HG03103 (cell line): ENCODE results near the gene PABPN1.

Experiments
- ATAC-seq: cut with Tn5 transposase; IDR thresholded peaks from one replicate; pipeline ENCODE4 v1.9.1; 2021; ENCODE audit warnings: low read depth; ENCODE audit not compliant: unreplicated experiment

PABPN1 gene

GRCh38 chr14:23355871-23356435 is 34.7 kb downstream of the PABPN1 start:
- no peak for ATAC-seq

DNA sequence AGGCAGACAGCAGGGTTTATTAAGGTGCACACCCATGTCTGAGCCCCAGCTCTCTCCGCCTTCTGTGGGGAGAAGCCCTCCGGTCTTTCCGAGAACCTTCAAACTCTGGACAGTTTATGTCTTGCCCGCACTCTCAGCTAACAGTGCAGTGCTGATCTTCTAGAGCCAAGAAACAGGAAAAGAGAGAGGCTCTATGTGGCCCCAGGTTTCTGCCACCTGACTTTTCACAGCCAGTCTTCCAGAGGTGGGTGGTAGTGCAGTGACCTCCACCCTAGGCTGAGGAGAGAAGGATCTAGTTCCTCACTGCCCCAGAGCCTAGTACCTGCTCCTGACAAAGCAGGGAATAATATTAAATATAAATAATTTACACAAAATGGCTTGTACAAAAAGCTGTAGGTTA is 35.4 kb downstream of the PABPN1 start:
- ATAC-seq = no peak

DNA sequence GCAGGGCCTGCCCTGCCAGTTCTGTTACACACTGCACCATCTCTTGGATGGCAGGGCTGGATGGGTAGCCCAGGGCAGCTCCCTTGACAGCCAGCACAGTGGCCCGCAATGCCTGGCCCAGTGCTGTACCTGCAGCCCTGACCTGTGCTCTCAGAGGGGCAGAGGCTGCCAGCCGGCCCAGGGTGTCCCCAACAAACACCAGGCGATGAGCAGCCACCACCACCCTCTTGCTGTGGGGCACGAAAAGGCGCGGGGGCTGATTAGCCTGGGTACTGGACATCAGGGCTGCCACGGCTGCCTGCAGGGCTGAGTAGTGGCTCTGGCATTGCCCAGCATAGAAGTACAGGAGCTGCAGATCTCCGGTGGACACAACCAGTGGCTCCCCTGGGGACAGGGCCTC is 36.0 kb downstream of the PABPN1 start:
- no peak for ATAC-seq

DNA sequence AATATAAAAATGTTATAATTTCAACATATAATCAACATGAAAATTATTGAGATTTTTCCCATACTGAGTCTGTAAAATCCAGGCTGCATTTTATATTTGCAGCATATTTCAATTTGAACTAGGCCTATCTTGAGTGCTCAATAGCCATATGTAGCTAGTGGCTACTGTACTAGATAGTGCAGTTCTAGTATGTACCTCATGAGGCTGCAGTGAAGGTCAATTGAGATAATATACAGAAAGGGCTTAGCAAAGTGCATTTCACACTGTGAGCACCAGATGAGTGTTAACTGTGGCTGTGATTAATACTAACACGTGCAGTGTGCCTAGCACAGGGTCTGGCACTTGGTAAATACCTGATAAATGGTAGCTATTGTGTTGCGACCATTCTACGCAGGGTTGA is 36.8 kb downstream of the PABPN1 start:
- no peak for ATAC-seq

DNA sequence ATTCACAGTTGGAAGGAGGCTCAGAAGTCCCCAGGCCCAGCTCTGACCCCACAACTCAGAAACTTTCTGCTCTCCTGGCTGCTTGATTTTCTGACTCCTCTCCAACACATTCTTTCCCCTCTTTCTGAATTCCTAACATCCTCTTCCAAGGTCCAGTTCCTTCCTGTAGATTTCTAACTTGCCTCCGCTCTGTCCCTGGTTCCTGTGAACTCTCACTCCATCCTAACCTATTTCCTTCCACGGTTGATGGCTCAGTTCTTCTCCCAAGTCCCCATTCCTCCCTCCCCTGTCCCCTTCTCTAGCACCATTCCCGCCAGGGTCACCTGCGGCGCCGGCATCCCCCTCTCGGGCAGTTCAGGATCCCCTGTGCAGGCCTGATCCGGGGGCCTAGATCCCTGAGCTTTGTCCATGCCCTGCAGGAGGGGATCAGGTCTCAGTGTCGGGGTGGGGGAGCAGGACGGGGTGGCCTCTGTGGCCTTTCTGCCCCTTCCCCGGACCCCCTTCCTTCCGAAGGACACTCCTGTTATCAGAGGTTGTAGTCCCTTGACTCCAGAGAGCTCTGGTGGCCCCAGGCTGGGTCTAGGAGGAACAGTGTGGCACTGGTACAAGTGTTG is 37.4 kb downstream of the PABPN1 start:
- ATAC-seq = no peak

DNA sequence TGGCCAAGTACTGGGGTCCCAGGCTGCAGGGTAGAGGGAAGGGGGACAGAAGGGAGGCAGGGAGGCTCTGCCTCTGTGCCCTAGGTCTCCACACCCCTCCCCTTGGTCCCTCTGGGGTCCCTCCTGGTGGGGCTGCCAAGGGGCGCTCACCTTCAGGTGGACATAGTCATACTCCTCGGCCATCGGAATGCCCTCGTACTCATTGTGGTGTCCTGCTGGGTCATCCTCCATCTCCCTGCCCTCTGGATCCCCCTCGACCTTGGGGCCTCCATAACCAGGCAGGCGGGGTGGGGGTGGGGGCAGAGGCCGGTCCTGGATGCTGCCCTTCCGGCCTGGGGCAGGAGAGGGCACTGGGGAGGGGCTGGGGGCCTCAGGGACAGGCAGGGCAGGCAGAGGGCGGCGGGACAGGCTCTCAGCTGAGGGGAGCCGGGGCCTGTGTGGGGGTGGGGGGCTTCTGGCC is 37.9 kb downstream of the PABPN1 start:
- no peak for ATAC-seq

DNA sequence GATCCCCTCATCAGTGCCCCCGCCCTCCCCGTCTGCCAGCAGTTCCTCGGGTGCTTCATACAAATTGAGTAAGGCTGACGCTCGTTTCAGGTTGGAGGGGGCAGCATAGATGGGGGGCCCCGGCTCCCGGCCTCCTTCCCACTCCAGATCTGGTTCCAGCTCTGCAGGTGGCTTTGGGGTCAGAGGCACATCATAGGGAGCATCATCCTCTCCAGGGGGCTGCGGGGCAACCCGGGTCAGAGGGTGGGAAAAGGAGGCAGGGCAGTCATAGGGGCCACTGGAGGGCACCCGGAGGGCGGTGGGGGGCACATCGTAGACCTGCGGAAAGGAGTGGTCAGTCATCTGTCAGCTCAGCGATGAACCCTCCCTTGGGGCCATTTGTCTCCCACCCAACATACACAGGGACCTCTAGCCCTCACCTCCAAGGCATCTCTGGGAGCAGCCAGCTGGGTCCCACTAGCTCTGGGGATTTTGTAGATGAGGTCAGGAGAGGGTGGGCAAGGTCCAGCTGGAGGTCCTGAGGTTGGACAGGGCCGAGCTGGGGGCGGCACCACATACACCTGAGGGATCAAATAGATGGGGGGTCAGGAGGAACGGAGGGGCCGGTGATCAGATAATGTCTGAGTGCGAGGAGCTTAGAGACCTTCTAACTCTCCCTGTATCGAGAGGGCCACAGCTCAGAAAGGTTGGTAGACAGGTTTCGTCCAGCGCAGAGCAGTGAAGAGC is 38.6 kb downstream of the PABPN1 start:
- ATAC-seq = no peak

GRCh38 chr14:23360496-23360895 is 39.2 kb downstream of the PABPN1 start:
- no peak for ATAC-seq

DNA sequence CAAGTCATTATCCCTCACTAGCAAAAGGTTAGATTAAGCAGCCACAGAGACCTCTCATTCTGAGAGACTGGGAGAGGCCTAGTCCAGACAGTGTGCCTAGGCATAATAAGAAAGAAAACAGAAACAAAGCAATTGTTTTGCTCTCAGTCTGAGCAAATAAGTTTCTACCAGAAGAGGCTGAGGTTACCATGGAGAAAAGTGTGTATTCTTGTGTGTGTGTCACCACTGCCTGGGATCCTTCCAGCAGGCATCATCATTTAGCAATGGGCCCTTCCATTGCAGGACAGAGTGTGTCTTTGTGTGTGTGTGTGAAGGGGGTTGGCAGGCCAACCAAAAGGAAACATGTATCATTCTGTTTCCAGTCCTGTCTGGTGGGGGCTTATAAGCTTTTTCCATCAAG is 40.1 kb downstream of the PABPN1 start:
- ATAC-seq = no peak

DNA sequence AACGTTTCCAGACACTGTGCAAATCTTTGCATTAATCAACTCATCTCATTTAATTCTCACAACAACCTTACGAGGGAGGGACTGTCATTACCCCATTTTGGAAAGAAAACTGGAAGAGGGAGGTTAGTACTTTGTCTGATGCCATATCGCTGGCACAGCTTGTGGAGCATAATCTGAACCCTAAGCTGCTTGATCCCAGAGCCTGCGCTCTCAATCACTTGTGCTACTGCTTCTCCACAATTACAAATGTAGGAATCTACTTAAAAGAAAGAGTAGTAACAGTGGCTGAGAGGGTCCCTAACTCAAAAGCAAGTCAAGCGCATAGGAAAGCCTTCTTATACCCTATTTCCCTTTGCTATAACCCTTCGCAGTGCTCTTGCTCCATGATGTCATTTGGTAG is 40.5 kb downstream of the PABPN1 start:
- ATAC-seq = no peak

DNA sequence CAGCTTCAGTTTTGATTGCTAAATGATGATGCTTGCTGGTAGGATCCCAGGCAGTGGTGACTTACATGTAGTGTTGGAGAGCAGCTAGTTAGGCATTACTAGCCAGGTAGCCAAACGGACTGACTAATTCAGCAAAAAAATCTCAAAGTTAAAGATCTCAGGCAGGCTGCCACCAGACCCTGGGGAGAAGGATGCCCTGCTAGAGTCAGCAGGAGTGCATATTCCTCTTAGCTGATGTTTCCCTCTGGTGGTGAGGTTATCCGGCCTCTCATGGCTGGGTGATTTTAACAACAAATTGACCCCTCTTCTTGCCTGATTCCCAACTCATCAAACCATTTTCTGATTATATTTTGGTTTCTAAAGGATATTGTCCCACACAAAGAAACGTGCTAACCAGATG is 40.9 kb downstream of the PABPN1 start:
- no peak for ATAC-seq

GRCh38 chr14:23364164-23365035 is 43.1 kb downstream of the PABPN1 start:
- no peak for ATAC-seq

DNA sequence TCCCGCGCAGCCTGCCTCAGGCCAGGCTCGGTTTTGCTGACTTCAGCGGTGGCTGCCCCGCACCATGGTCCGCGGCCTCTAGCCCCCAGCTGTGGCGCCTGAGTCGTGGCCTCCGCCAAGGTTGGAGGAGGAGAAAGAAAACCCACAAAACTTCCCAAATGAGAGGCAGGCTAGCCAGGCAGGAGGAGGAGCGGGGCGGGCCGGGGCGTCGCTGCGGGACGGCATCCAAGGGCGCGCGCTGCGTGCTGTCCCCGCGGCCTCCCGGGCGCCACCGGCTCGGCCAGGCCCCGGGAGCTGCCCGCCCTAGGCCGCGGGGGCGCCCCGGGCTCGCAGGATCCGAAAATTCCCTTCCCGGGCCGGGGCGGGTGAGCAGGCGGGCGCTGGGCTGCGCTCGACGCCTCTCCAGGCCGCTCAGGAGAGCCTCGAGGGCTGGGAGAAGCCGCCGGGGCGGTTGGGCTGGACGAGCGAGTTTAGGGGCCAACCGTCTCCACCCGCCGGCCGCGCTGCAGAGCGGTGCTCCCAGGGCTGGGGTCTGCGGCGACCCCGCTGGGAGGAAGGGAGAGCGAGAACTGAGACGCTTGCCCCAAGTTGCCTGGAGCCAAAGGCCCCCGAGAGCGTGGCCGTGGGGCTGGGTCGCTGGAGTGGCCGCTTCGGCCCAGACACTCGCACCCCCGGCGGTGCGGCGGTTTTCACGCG is 43.9 kb downstream of the PABPN1 start, which contains the start of gene EFS:
Gene EFS (minus strand): TSS at position 137 of the 696 bp plus-strand sequence. CDS start 147 bp downstream, outside the sequence.
- ATAC-seq = no peak

- no peak for ATAC-seq
These were observed 44.6 kb downstream of the PABPN1 start for GRCh38 chr14:23365732-23366425.

DNA sequence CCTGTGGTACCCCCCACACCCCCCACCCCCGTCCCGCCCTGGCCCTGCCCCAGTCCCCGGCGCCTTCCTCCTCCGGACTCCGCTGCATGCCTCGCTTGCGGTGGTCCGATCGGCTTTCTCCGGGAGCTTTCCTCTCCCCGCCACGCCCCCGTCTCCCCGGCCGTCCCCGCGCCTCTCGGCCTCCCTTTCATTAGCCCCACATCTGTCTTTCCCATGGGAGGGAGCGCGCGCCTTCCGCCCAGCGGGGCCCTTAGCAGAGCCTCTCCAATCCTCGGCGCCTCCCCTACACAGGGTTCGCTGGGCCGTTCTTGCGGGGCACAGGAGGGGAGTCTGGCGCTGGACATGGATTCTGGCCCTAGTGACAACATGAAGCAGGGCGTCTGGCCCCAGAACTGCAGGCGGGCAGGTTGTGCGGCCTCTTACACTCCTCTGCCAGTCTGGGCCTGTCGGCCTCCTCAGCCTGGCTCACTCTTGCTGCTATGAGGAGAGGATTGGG is 45.2 kb downstream of the PABPN1 start:
- no peak for ATAC-seq

GRCh38 chr14:23370221-23370620 is 49.0 kb downstream of the PABPN1 start:
- no peak for ATAC-seq

- ATAC-seq = no peak
These were observed 50.6 kb downstream of the PABPN1 start for GRCh38 chr14:23371865-23372264.

DNA sequence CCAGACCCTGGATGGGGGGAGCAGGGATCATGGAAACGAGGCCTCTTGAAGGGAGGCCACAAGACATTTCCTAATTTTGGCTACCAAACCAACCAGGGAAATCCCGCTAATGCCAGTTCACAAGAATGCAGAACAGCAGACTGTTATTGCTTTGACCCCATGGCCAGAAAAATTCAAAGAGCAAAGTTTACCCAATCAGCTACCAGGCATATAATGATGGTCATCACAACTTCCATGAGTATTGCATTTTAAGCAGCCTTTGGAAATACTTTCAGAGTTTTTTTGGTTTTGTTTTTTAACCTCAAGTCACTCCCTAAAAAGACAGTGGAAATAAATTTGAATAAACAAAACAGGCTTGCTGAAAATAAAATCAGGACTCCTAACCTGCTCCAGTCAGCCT is 51.3 kb downstream of the PABPN1 start, which contains the start of gene IL25:
Gene IL25 (plus strand): TSS at position 301 of the 400 bp plus-strand sequence.
- no peak for ATAC-seq

GRCh38 chr14:23373041-23373440 is 51.8 kb downstream of the PABPN1 start:
- ATAC-seq = no peak
